Mucosa of stomach (tissue), 1 donor: ENCODE data around the gene PAX9.

Experiments used
- H3K27me3 ChIP-seq: one replicate; pipeline ENCODE4 v1.7.0; 2013; ENCODE audit warnings: mild to moderate bottlenecking, low read length; ENCODE audit not compliant: control insufficient read depth, insufficient read depth
- H3K36me3 ChIP-seq: one replicate; pipeline ENCODE4 v1.7.0; 2013; ENCODE audit warnings: low read length; ENCODE audit not compliant: control insufficient read depth, insufficient read depth
- H3K4me1 ChIP-seq: one replicate; pipeline ENCODE4 v1.7.0; 2013; ENCODE audit warnings: mild to moderate bottlenecking, low read length; ENCODE audit not compliant: control insufficient read depth, insufficient read depth
- H3K4me3 ChIP-seq: one replicate; pipeline ENCODE4 v1.7.0; 2013; ENCODE audit warnings: low read length
- H3K9ac ChIP-seq: one replicate; pipeline ENCODE4 v1.7.0; 2013; ENCODE audit warnings: mild to moderate bottlenecking, low read length, moderate library complexity
- H3K9me3 ChIP-seq: one replicate; pipeline ENCODE4 v1.7.0; 2013; ENCODE audit warnings: mild to moderate bottlenecking, low read length, moderate library complexity; ENCODE audit not compliant: control insufficient read depth
- donor health status: Pancreatic carcinoma.

Gene PAX9

DNA sequence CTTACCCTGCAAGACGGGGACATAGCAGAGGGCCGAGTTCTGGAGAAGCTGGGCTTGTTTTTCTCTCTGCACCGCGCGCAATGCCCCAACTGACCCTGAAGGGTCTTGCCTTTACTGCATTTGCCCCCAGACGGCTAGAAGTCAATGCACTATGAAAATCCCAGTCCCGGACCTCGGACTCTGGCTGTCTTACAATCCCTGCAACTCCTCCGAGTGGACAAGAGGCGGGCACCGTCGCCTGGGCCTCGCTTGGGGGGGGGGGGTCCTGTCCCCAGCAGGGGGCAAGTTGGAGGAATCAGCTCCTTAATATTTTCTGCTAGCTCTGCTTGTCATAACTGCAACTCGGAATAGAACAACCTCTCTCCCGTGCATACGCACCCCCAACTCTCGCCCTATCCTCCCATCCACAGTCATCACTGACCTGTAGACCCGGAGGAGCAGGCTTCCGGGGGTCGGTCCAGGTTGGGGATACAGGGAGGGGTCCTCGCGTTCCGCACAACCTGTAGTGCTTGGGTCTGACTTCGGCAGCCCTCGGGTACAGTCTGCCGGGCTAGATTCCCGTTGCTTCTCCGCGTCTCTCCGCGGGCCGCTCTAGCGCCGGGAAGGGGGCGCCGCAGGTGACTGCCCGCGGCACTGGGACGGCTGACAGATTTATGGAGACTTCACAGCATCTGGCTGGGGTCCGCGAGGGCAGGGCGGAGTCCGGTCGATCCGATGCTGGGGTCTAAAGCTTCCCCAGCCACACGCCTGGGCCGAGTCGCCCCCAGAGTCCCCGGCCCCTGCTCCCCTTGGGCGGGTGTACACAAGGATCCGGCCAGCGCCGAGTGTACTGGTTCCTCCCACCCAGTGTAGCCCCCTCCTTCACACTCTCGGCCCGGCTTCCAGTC, 3.3 kb upstream of the PAX9 start:
- H3K9ac ChIP-seq, result no peak overlapping the region
- no peak overlapping the region for H3K4me3 ChIP-seq
- no peaks in the 10 kb centered on the region for H3K36me3 ChIP-seq
- H3K9me3 ChIP-seq, result no peaks in the 10 kb centered on the region
- H3K4me1 ChIP-seq, result peaks cover 47% of the 10 kb centered on the region
- H3K27me3 ChIP-seq, result peaks cover 100% of the 10 kb centered on the region

DNA sequence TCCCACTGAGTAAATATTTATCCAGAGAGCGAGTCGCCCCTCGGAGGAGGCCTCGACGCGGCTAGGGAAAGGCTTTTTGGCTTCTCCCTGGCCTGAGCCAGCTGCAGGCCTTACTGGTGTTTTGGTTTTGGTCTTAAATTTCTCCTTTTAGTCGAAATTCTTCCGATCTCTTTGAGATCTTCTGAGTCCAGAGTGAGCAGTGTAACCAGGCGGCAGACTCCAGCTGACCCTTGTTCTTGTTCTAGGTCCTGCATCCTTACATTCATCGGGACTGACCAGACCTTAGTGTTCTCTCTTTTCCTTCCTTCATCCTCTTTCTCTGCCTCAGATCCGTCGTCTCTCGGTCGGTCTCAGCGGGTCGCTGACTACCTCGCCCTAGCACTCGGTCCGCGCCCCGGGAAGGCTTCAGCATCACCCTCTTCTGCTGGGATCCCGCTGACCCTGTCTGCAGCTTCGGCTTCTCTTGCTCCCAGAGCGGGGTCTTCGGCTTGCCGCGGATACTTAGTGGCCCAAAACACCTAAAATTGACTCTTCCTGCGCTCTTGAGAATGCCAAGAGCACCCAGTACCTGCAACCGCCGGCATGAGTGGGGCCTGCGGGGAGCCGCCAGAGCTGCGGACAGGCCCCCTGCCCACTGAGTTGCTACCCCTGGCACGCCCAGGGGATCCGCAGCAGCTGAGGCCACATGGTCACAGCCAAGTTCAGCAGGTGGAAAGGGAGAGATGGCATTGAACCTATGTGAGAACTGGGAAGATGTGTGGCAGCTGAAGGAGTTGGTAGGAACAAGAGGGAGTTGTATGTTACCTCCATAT, 2.4 kb upstream of the PAX9 start:
- Histone ChIP-seq H3K4me3 (no peak overlapping the region), H3K9me3 (no peaks in the 10 kb centered on the region), H3K27me3 (peaks cover 100% of the 10 kb centered on the region), H3K4me1 (peaks cover 55% of the 10 kb centered on the region), H3K9ac (no peak overlapping the region), H3K36me3 (no peaks in the 10 kb centered on the region)

DNA sequence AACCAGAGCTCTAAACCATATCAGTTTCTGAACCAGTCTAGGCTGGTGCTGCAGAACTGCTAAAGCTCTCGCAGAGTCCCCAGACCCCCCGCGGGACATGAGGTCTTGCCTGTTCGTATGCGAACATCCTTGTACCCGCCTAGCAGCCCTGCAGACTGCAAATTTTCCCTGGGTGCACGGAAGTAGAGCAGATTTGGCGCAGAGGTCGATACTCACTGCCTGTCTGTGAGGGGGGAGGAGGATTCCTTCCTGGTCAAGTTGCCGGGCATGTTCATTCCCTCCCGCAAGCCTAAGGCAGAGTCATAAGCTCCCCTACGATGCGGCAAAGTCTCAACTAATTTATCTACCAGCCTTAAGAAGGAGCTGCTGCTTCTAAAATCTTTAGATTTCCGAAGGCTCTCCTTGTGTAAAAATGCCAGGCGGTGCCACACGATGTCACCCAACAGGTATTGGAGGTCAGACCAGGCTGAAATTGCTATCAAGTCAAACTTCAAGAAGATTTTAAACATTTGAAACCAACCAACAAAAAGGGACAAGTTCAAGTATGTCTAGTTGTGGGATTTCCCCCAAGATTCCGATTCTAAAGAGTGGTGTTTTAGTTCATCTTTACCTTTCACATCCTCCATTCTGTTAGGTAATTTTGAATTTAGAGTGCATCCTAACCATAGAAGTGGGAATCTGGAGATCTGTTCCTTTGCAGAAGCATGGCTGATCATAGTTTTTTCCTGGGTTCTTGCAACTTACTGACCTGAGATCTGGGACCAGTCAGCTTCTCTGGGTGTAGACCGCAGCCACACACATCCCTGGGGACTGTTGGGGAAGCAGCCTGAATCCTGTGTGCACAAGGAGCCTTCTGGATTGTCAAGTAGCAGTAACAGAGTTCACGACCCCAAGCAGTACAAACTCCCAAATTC, 1.6 kb upstream of the PAX9 start:
- no peaks in the 10 kb centered on the region for H3K9me3 ChIP-seq
- H3K4me3 ChIP-seq, result no peak overlapping the region
- no peak overlapping the region for H3K9ac ChIP-seq
- H3K36me3 ChIP-seq, result no peaks in the 10 kb centered on the region
- peaks cover 100% of the 10 kb centered on the region for H3K27me3 ChIP-seq
- H3K4me1 ChIP-seq, result peaks cover 55% of the 10 kb centered on the region

DNA sequence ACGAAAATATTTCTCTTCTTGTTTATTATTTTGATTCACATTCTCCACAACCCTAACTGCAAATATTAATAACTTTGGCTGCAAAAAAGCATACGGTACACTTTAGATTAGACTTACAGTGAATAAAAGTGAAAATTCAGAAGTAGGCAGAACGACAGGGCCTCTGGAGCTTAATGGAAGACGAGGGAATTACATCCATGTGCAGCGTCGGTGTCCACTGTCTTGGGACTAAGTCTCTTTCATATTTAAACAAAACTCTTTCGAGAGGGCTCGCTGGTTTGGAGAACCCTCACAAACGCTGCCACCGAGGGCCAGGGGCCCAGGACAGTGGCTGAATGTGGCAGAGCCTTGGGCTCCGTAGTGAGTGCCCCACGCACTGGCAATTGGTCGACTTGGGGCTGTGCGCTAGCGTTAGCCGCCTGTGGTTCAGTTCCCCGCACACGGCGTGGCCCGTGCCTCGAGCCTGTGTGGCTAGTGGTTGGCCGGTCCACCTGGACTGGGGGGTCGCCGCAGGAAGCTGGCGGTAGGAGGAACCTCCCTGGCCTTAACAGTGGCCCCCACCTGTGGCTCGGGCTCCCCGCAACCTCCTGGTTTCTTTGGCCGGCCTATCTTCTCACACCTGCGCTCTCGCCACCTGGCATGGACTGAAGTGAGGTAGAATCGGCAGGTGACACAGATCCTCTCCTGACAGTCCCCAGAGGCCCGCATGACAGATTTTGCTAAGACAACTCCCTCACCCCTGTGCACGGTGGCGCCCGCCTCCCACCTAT, 739 bp upstream of the PAX9 start:
- peaks cover 52% of the 10 kb centered on the region for H3K4me1 ChIP-seq
- no peak overlapping the region for H3K9ac ChIP-seq
- H3K27me3 ChIP-seq, result peaks cover 100% of the 10 kb centered on the region
- H3K4me3 ChIP-seq, result peak overlapping the region; percentile 31
- no peaks in the 10 kb centered on the region for H3K36me3 ChIP-seq
- H3K9me3 ChIP-seq, result no peaks in the 10 kb centered on the region

DNA sequence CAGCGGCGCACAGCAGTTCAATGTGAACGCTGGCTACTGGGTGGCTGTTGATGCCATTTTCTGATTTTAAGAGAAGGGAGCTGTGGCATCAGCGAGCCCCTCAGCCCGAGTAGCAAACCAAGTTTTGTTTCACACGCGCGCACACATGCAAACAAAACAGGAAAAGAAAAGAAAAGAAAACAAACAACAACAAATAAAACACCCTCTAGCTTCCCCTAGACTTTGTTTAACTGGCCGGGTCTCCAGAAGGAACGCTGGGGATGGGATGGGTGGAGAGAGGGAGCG, 540 bp downstream of the PAX9 start:
- H3K27me3 ChIP-seq, result peaks cover 100% of the 10 kb centered on the region
- no peaks in the 10 kb centered on the region for H3K36me3 ChIP-seq
- no peak overlapping the region for H3K4me3 ChIP-seq
- H3K4me1 ChIP-seq, result peaks cover 42% of the 10 kb centered on the region
- H3K9me3 ChIP-seq, result no peaks in the 10 kb centered on the region
- no peak overlapping the region for H3K9ac ChIP-seq

DNA sequence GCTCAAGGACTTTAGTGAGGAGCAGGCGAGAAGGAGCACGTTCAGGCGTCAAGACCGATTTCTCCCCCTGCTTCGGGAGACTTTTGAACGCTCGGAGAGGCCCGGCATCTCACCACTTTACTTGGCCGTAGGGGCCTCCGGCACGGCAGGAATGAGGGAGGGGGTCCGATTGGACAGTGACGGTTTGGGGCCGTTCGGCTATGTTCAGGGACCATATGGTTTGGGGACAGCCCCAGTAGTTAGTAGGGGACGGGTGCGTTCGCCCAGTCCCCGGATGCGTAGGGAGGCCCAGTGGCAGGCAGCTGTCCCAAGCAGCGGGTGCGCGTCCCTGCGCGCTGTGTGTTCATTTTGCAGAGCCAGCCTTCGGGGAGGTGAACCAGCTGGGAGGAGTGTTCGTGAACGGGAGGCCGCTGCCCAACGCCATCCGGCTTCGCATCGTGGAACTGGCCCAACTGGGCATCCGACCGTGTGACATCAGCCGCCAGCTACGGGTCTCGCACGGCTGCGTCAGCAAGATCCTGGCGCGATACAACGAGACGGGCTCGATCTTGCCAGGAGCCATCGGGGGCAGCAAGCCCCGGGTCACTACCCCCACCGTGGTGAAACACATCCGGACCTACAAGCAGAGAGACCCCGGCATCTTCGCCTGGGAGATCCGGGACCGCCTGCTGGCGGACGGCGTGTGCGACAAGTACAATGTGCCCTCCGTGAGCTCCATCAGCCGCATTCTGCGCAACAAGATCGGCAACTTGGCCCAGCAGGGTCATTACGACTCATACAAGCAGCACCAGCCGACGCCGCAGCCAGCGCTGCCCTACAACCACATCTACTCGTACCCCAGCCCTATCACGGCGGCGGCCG, 1.1 kb downstream of the PAX9 start:
- Histone ChIP-seq H3K9me3 (no peaks in the 10 kb centered on the region), H3K4me1 (peaks cover 36% of the 10 kb centered on the region), H3K27me3 (peaks cover 100% of the 10 kb centered on the region), H3K9ac (no peak overlapping the region), H3K36me3 (no peaks in the 10 kb centered on the region), H3K4me3 (peak overlapping the region; percentile 31)

DNA sequence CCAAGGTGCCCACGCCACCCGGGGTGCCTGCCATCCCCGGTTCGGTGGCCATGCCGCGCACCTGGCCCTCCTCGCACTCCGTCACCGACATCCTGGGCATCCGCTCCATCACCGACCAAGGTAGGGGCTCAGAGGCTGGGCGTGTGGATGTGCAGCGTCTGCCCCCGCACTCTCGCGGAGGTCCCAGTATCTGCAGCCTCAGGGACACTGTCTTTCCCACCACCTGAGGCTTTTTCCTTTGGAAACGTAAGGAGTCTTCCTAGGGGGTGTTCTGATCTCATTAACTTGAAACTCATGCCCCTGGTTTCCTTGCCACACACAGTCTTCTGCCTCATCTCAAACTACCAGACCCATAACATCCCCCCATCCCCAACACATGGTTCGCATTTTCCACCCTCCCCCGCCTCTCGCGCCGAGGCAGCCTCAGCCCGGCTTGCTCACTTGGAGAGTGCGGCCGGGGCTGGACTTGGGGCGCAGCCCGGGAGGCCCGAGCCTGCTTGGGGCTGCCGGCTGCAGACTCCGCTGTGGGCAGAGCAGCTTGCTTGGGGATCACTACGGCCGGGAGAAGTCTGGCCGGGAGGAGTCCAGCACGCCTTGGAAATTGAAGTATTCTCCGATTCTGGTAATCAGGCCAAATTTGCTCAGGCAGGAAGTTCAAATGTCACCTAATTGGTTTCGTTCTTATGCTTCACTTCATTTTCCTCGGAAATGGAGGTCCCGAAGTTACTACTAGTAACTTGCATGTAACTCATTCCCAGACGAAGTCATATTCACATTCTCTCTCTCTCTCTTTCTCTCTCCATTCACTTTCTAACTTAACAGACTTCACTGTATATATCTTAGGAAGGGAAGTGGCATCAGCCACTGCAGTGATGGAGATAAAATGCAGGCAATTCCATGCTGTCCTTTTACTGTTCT, 2.0 kb downstream of the PAX9 start:
- Histone ChIP-seq H3K36me3 (no peaks in the 10 kb centered on the region), H3K4me3 (no peak overlapping the region), H3K9me3 (no peaks in the 10 kb centered on the region), H3K4me1 (peaks cover 34% of the 10 kb centered on the region), H3K9ac (no peak overlapping the region), H3K27me3 (peaks cover 95% of the 10 kb centered on the region)

DNA sequence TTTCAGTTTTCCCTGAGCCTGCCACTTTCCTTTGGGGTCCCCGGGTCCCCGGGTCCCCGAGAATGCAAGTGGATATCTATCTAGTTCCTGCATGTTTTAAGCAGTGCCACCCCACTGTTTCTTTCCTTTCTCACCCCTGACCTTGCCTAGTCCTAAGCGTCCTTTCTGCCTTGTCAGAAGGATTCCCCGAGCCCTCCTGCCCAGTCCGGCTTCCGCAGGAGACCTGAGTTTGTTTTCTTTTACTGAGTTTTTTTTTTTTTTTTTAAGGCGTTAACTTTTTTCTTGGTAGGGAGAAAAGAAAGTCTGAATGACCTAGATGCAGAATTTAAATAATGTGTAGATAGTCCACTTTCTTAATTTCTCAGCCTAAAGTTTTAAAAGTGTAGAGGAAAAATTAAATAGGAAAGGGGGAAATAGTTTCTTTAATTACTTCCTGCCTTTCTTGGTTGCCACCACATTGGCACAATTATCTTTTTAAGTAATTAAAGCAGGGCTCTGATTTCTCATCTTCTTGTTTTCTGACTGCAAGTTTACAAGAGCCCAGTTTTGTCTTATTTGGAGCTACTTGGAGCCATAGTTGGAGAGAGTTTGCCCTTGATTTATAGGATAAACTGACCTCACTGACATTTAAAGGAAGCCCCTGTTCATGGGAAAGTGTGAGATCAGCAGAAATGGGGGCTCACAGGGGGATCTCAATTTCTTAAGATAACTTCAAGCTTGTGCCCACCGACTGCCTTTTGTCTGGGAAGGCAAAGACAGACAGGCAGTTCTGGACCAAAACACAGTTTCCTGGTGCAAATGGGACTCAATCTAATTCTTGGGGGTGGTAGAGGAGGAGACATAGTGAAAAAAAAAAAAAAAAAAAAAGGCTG, 2.9 kb downstream of the PAX9 start:
- peaks cover 34% of the 10 kb centered on the region for H3K4me1 ChIP-seq
- H3K27me3 ChIP-seq, result peaks cover 86% of the 10 kb centered on the region
- H3K36me3 ChIP-seq, result no peaks in the 10 kb centered on the region
- no peak overlapping the region for H3K9ac ChIP-seq
- no peak overlapping the region for H3K4me3 ChIP-seq
- H3K9me3 ChIP-seq, result no peaks in the 10 kb centered on the region

DNA sequence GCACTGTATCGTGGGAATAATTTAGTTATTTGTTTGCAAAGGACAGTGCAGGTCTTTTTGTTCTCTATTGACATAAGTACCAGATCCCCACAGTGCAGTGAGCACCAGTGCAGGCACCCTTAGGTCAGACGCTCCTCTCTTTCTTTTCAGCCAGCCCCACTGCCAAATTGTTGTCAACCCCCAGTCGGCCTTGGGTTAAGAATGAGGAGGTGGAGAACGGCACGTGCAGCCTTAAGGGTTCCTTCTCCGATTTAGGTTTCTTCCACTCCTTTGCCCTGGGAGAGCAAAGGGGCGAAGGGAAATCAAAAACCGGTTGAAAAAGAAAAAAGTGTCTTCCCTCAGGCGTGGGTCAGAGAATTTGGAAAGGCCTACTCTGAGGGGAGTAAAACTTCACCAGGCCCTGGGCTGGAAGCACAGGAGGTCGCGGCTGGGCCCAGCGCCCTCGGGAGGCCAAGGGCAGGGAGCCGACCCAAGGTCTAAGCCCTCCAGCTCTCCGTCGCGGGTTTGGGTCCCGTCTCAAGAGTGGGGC, 4.3 kb downstream of the PAX9 start:
- Histone ChIP-seq H3K4me1 (peaks cover 32% of the 10 kb centered on the region), H3K4me3 (no peak overlapping the region), H3K9ac (no peak overlapping the region), H3K36me3 (no peaks in the 10 kb centered on the region), H3K27me3 (peaks cover 72% of the 10 kb centered on the region), H3K9me3 (no peaks in the 10 kb centered on the region)
